Measurements from ENCODE around the gene C2orf92. TPM values are rescaled to one million over a fixed set of nuclear protein-coding genes. Genes with fewer than 3 reads are reported as not detected.

Gene C2orf92
- total RNA-seq, 1 experiment from 2014 or later: 11.2 TPM

GRCh38 chr2:97660044-97660774 lies 9.3 kb upstream of the C2orf92 start:
- no TSS peak for BruUV-seq (replicated peaks)
- Histone ChIP-seq H3K79me2 (ENCODE audit: low read depth) (peaks cover 29% of the 10 kb centered on the region), H3K36me3 (ENCODE audit: low read depth) (peaks cover 5% of the 10 kb centered on the region; the same call in 1 of the 2 replicates), H3K27ac (no peak overlapping the region), H3K9me2 (ENCODE audit: insufficient read depth) (no peaks in the 10 kb centered on the region), H3F3A (ENCODE audit: insufficient read depth, low read depth) (peaks cover 29% of the 10 kb centered on the region), H3K4me2 (no peak overlapping the region), H2AFZ (no peak overlapping the region), H3K27me3 (ENCODE audit: insufficient read depth, low read depth) (no peaks in the 10 kb centered on the region), H3K4me1 (replicated peaks; ENCODE audit: insufficient read depth) (peaks cover 19% of the 10 kb centered on the region), H3K4me3 (no peak overlapping the region), H4K20me1 (ENCODE audit: insufficient read depth) (peaks cover 19% of the 10 kb centered on the region), H3K9me3 (ENCODE audit: insufficient read depth, low read depth) (no peaks in the 10 kb centered on the region)
- intact Hi-C loops (cut with micrococcal nuclease; ENCODE audit: unreplicated experiment): no loop called here
- ChIA-PET POLR2A (ENCODE audit: unreplicated experiment) (interaction anchor here (0.7 kb wide), 1 partner anchor 1650 kb away, joined by 4 read pairs; no protein-coding TSS in a partner anchor), CTCF (no interaction called here)
- TF ChIP-seq EZH2 (IDR thresholded peaks at IDR 0.05; ENCODE audit: low read depth) (no peak), CTCF (conservative IDR thresholded peaks at IDR 0.05) (no peak)
- DNase-seq: peak in 1 of 2 experiments; percentile 33

DNA sequence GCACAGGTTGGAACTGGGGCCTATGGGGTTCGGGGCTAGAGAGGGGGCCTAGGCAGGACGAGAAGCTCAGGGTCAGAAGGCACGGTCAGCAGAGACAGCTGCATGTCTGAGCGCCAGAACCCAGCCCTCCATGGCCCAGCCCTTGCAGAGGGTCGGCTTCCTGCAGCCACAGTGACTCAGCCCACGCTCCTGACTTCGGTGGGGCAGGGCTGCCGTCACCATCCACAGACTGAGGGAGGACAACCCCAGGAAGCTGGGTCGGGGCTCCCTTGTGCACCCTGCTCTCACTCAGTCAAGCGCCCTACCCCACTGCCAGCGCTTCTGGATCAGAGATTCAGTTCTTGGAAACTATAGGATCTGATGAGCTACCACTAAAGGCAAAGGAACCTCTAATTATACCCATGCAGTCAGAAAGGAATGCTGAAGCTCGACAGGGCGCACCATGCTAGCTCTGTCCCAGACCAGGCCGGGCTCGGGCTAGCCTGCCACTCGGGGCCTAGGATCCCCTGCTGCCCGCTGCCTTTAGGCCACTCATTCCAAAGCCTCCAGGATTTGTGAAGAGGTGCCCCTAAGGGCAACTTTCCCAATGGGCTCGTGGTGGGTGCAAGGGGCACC lies 8.6 kb upstream of the C2orf92 start:
- Histone ChIP-seq H3K79me2 (ENCODE audit: low read depth) (peaks cover 29% of the 10 kb centered on the region), H3K9me3 (ENCODE audit: insufficient read depth, low read depth) (no peaks in the 10 kb centered on the region), H3K9me2 (ENCODE audit: insufficient read depth) (no peaks in the 10 kb centered on the region), H3K4me1 (replicated peaks; ENCODE audit: insufficient read depth) (peaks cover 20% of the 10 kb centered on the region), H3F3A (ENCODE audit: insufficient read depth, low read depth) (peaks cover 29% of the 10 kb centered on the region), H4K20me1 (ENCODE audit: insufficient read depth) (peaks cover 19% of the 10 kb centered on the region), H3K4me3 (no peak overlapping the region), H2AFZ (no peak overlapping the region), H3K4me2 (no peak overlapping the region), H3K27me3 (ENCODE audit: insufficient read depth, low read depth) (no peaks in the 10 kb centered on the region), H3K36me3 (ENCODE audit: low read depth) (peaks cover 5% of the 10 kb centered on the region; the same call in 1 of the 2 replicates), H3K27ac (no peak overlapping the region)
- POLR2A ChIA-PET (ENCODE audit: unreplicated experiment): no interaction called here
- TF ChIP-seq CTCF (conservative IDR thresholded peaks at IDR 0.05): no peak
- TF ChIP-seq EZH2 (IDR thresholded peaks at IDR 0.05; ENCODE audit: low read depth): no peak
- BruUV-seq (replicated peaks): no TSS peak
- intact Hi-C loops (cut with micrococcal nuclease; ENCODE audit: unreplicated experiment): no loop called here
- peak in 1 of 2 experiments; percentile 30 for DNase-seq
- CTCF ChIA-PET: no interaction called here

GRCh38 chr2:97661927-97662326 lies 7.6 kb upstream of the C2orf92 start:
- Histone ChIP-seq H3K4me1 (replicated peaks; ENCODE audit: insufficient read depth) (peaks cover 20% of the 10 kb centered on the region), H2AFZ (no peak overlapping the region), H3K27me3 (ENCODE audit: insufficient read depth, low read depth) (no peaks in the 10 kb centered on the region), H3F3A (ENCODE audit: insufficient read depth, low read depth) (peaks cover 29% of the 10 kb centered on the region), H3K4me3 (peak overlapping the region; percentile 75; the same call in 1 of the 2 replicates), H3K79me2 (ENCODE audit: low read depth) (peaks cover 29% of the 10 kb centered on the region), H3K27ac (peak overlapping the region; percentile 77; the same call in 1 of the 2 replicates), H3K4me2 (peak overlapping the region; percentile 78), H4K20me1 (ENCODE audit: insufficient read depth) (peaks cover 19% of the 10 kb centered on the region), H3K36me3 (ENCODE audit: low read depth) (peaks cover 5% of the 10 kb centered on the region; the same call in 1 of the 2 replicates), H3K9me3 (ENCODE audit: insufficient read depth, low read depth) (no peaks in the 10 kb centered on the region), H3K9me2 (ENCODE audit: insufficient read depth) (no peaks in the 10 kb centered on the region)
- BruUV-seq (replicated peaks): no TSS peak
- intact Hi-C loops (cut with micrococcal nuclease; ENCODE audit: unreplicated experiment): no loop called here
- CTCF ChIA-PET: interaction anchor here (0.6 to 3.2 kb wide), 3 partner anchors 12 to 33 kb away, joined by 3 to 13 read pairs (median 5); partner anchors contain the start of gene COX5B
- DNase-seq: peak in 1 of 2 experiments; percentile 5
- POLR2A ChIA-PET (ENCODE audit: unreplicated experiment): interaction anchor here (0.8 kb wide), 1 partner anchor 13 kb away, joined by 9 read pairs; no protein-coding TSS in a partner anchor
- no peak for TF ChIP-seq EZH2 (IDR thresholded peaks at IDR 0.05; ENCODE audit: low read depth)
- TF ChIP-seq CTCF (conservative IDR thresholded peaks at IDR 0.05): no peak
